ENCODE data around the gene ANKIB1.

- TF ChIP-seq CTCF (optimal IDR thresholded peaks at IDR 0.05 in 1 of 3, IDR thresholded peaks at IDR 0.05 in 1 of 3, conservative IDR thresholded peaks at IDR 0.05 in 1 of 3; ENCODE audit: extremely low read depth in 1 of 3, insufficient read depth in 2 of 3, low read length in 3 of 3) = no peak
- TF ChIP-seq EZH2 (IDR thresholded peaks at IDR 0.05; ENCODE audit: low read length) = no peak
Measured at GRCh38 chr7:92368741-92369140, 123.0 kb downstream of the ANKIB1 start.
